Uterus (tissue), 4 donors: ENCODE data around the gene SEC14L6. TPM values are rescaled to one million over a fixed set of nuclear protein-coding genes. Genes with fewer than 3 reads are reported as not detected.

ENCODE experiments used
- total RNA-seq, 4 donors: library from RNA; depleted of rRNA in 3 of 4; stranded (reverse); fragments of >200 nt in 3 of 4; gene quantifications; one replicate each; pipeline versions ENCODE4 v1.1.0 to v1.2.4, GENCODE V29; 2014 to 2023
- donor health status: DM: yes; HTN: yes; CAD: no.

Gene SEC14L6
- total RNA-seq, 4 donors from 2014 or later = under 0.01 to 4.8 (median 4.0) TPM; not detected in 1

Other genes with a start within 250 kb of the SEC14L6 start
- gene TBC1D10A, start 219.8 kb downstream of the SEC14L6 start, total RNA-seq = 10 to 100 TPM in 2 of 4 donors, 1 to 10 TPM in 2; 2.8 to 33.6 (median 10.0) TPM
- gene SF3A1, start 189.8 kb downstream of the SEC14L6 start, total RNA-seq = 100 to 1,000 TPM in 1 of 4 donors, 10 to 100 TPM in 3; 19.5 to 185 (median 40.2) TPM
- 1 to 10 TPM in 3 of 4 donors, not detected in 1; 2.9 to 6.8 (median 4.6) TPM for gene CCDC157, start 189.7 kb downstream of the SEC14L6 start, total RNA-seq
- gene RNF215, start 159.3 kb downstream of the SEC14L6 start, total RNA-seq = 10 to 100 TPM in 3 of 4 donors, 1 to 10 TPM in 1; 8.2 to 25.9 (median 18.9) TPM
- gene SEC14L2, start 149.7 kb downstream of the SEC14L6 start, total RNA-seq = 10 to 100 TPM in 2 of 4 donors, 1 to 10 TPM in 1, not detected in 1; 7.8 to 45.9 (median 23.1) TPM
- gene MTFP1, start 121.0 kb downstream of the SEC14L6 start, total RNA-seq = 1 to 10 TPM in 3 of 4 donors, not detected in 1; 1.2 to 5.5 (median 3.2) TPM
- not detected for gene SEC14L3, start 74.7 kb downstream of the SEC14L6 start, total RNA-seq
- gene SEC14L4, start 41.0 kb downstream of the SEC14L6 start, total RNA-seq = under 1 TPM in 1 of 4 donors, not detected in 3; 0.41 TPM
- 1 to 10 TPM in 2 of 4 donors, under 1 TPM in 1, not detected in 1; 0.26 to 6.6 (median 1.2) TPM for gene GAL3ST1, start 27.9 kb upstream of the SEC14L6 start, total RNA-seq
- gene PES1, start 45.2 kb upstream of the SEC14L6 start, total RNA-seq = 10 to 100 TPM; 13.5 to 67.5 (median 44.9) TPM
- 10 to 100 TPM; 21.8 to 44.5 (median 30.3) TPM for gene TCN2, start 60.4 kb upstream of the SEC14L6 start, total RNA-seq
- gene SLC35E4, start 89.0 kb upstream of the SEC14L6 start, total RNA-seq = 10 to 100 TPM in 1 of 4 donors, 1 to 10 TPM in 1, under 1 TPM in 2; 0.29 to 11.7 (median 3.0) TPM
- 10 to 100 TPM in 1 of 4 donors, 1 to 10 TPM in 2, under 1 TPM in 1; 0.88 to 10.6 (median 9.8) TPM for gene DUSP18, start 121.1 kb upstream of the SEC14L6 start, total RNA-seq
- 1 to 10 TPM in 3 of 4 donors, not detected in 1; 3.3 to 7.7 (median 4.6) TPM for gene OSBP2, start 148.1 kb upstream of the SEC14L6 start, total RNA-seq